Measurements from ENCODE around the gene PSMB3. TPM values are rescaled to one million over a fixed set of nuclear protein-coding genes. Genes with fewer than 3 reads are reported as not detected.
"Not testable (repeated sequence)": the region's sequence is repeated elsewhere in the genome, so short reads cannot be mapped to it uniquely, and the experiment has no call there.

PSMB3 gene
- total RNA-seq, 1 donor from 2014 or later: 106 TPM

DNA sequence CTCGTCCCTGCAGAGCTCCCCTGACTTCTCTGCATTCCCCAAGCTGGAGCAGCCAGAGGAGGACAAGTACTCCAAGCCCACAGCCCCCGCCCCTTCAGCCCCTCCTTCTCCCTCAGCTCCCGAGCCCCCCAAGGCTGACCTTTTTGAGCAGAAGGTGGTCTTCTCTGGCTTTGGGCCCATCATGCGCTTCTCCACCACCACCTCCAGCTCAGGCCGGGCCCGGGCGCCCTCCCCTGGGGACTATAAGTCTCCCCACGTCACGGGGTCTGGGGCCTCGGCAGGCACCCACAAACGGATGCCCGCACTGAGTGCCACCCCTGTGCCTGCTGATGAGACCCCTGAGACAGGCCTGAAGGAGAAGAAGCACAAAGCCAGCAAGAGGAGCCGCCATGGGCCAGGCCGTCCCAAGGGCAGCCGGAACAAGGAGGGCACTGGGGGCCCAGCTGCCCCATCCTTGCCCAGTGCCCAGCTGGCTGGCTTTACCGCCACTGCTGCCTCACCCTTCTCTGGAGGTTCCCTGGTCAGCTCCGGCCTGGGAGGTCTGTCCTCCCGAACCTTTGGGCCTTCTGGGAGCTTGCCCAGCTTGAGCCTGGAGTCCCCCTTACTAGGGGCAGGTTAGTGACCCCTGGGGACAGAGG lies 36.1 kb upstream of the PSMB3 start:
- DNase-seq: no peak

DNA sequence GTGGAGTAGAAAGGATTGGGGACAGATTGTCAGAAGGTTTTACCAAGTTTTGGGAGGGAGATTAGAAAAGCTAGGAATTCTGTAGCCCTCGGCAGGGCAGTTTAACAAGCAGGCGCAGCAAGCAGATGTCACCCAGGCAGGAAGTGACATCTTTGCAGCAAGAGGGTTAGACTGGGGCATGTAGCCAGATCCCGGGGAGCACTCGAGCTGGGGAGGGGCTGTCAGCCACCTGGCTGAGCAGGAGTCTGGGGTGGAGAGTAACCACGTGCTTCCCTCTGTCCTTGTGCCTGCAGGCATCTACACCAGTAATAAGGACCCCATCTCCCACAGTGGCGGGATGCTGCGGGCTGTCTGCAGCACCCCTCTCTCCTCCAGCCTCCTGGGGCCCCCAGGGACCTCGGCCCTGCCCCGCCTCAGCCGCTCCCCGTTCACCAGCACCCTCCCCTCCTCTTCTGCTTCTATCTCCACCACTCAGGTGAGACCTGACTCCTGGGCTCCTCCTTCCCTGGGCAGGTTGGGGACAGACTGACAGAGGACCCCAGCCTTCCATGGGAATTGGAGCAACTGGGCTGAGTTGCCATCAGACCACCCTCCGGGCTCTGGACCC lies 35.3 kb upstream of the PSMB3 start:
- DNase-seq: no peak

DNA sequence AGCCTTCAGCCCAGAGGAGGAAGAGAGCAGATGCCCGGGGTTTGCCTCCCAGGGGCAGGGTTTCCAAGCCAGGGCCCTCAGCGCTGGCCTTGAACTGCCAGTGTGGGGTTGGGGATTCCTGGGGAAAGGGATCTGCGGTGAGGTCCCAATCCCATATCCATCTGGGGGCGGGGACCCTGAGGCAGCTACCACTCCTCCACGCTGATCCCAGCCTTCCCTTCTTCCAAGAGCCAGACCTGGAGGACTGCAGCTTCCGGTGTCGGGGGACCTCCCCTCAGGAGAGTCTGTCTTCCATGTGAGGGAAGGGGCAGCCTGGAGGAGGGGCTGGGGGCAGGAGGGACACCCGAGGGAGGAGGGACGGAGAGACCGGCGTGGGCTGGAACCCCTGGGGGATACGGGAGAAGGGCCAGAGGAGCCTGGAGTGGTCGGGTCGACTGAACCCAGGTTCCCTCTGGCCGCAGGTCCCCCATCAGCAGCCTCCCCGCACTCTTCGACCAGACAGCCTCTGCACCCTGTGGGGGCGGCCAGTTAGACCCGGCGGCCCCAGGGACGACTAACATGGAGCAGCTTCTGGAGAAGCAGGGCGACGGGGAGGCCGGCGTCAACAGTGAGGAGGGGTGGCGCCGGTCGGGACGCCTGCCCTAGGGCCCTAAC lies 33.1 kb upstream of the PSMB3 start:
- no peak for DNase-seq

DNA sequence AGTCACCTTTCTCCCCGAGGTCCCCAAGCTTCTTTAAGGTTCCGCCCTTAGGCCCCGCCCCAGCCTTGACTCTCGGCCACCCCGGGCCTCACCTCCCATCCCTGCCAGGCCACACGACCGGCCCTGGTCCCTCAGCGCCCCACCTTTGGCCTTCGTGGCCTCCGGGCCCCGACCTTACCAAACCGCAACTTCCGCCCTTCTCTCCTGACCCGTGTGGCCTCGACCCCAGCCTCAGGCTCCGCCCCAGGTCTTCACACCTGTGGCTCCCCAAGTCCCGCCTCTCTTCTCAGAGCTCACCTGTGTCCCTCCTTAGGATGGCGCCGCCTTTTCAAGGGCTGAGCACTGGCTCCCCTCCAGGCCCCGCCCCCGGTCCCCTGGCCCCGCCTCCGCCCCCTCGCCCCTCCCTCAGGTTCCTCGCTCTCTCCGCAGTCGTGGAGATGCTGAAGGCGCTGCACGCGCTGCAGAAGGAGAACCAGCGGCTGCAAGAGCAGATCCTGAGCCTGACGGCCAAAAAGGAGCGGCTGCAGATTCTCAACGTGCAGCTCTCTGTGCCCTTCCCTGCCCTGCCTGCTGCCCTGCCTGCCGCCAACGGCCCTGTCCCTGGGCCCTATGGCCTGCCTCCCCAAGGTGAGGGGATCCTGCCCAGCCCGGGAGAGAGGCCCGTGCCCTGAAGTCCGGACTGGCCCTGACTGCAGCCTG lies 32.4 kb upstream of the PSMB3 start:
- no peak for DNase-seq

DNA sequence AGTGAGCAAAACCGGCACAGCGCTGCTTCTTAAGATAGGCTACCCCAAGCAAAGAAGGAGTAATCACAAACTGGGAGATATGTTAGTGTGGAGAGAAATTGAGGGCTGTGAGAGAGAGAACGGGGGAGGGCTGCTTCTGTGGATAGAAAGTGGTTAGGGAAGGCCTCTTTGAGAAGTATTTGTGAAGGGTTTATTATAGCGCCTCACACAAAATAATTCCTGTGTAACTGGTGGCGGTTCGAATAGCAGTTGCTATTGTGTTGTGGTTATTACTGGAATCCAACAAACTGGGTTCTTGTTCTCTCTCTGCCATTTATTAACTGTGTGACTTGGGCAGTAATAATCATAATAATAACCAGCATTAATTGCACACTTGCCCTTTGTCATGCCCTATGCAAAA lies 31.6 kb upstream of the PSMB3 start:
- DNase-seq: no peak

DNA sequence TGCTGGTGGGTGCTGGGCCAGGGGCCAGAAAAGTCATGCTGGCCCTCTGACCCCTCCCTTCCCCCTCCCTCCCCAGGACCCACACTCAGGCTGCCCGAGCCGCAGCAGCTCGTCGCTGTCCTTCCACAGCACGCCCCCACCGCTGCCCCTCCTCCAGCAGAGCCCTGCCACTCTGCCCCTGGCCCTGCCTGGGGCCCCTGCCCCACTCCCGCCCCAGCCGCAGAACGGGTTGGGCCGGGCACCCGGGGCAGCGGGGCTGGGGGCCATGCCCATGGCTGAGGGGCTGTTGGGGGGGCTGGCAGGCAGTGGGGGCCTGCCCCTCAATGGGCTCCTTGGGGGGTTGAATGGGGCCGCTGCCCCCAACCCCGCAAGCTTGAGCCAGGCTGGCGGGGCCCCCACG lies 30.7 kb upstream of the PSMB3 start:
- no peak for DNase-seq

DNA sequence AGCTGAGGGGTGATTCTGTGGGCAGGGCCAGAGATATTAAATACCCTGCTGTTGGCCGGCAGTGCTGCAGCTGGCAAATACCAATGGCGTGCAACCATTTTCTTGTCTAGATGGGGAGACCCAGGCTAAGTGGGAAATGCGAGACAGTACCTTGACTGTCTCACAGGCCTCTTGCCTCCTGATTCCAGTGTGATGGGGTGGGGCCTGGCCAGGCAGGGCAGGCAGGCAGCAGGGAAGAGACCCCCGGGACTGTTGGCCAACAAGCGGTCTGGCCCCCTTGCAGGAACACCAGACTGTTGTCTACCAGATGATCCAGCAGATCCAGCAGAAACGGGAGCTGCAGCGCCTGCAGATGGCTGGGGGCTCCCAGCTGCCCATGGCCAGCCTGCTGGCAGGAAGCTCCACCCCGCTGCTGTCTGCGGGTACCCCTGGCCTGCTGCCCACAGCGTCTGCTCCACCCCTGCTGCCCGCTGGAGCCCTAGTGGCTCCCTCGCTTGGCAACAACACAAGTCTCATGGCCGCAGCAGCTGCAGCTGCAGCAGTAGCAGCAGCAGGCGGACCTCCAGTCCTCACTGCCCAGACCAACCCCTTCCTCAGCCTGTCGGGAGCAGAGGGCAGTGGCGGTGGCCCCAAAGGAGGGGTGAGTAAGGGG lies 28.1 kb upstream of the PSMB3 start:
- DNase-seq: peak; percentile 20

DNA sequence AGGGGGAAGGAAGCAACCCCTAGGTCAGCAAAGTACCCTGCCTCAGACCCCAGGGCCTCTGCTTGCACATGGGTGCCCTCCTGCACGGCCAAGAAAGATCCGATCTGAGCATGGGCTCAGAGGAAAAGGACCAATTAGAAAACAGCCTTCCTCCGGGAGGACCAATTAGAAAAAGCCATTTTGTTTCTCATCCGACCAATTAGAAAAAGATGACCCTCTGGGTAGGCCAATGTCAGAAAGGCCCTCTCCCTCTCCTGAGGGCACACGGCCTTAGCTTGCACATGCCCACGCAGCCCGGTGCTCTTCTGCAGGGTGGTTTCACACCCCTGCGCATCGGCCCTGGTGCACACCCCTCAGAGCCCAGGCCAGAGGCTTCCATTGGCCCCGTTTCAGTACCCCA lies 27.5 kb upstream of the PSMB3 start:
- no peak for DNase-seq

DNA sequence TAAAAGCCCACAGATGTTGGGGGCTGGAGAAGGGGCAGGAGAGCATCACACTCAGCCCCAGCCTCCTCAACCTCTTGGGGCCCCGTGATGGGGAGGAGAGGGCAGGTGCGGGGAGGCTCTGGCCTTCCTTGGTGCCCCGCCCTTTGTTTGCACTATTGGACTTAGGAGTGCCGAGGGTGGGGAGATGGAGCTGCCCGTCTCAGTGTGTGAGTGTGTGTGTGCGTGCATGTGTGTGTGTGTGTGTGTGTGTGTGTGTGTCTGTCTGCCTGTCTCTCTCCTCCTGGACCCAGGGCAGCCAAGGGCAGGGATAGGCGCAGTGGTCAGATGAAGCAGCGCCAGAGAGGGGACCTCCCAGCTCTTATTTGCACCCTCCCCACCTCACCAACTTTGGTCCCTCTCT lies 26.4 kb upstream of the PSMB3 start:
- not testable (repeated sequence) for DNase-seq

DNA sequence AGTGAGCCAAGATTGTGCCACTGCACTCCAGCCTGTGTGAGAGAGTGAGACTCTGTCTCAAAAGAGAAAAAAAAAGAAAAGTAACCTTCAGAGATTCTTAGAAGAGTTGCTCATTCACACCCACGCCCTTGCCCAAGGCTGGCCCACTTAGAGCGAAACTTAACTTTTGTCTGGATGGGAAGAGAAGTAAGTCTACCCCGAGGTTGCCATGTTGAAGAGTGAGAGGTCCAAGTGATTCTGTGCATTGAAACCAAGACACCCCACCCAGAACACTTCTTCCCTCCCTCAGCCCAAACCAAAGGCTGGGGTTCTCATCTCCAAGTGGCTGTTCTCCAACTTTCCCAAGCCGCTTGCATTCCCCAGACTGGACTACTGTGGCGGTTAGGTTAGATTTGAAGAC lies 24.8 kb upstream of the PSMB3 start:
- no peak for DNase-seq

DNA sequence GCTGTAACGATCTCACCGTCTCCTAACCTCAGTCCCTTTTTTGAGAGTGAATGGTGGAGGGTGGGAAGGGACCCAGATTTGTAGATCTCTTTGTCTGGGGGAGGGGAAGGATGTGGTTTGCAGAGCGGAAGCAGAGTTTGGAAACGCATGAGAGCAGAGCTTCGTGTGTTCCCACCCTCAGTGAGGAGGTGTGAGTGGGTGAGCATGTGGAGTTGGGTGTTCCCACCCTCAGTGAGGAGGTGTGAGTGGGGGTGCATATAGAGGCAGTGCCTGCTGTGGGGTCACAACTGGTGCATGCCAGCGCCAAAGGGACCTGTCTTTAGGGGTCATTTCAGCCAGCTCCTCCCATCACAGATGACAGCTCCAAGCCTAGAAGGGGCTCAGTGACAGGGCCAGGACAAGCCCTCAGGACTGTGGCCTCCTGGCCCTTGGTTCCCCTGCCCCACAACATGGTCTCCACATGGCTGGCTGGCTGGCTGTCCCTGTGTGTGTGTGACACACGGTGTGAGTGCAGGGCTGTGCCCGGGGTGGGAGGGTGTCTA lies 24.2 kb upstream of the PSMB3 start:
- DNase-seq: no peak

DNA sequence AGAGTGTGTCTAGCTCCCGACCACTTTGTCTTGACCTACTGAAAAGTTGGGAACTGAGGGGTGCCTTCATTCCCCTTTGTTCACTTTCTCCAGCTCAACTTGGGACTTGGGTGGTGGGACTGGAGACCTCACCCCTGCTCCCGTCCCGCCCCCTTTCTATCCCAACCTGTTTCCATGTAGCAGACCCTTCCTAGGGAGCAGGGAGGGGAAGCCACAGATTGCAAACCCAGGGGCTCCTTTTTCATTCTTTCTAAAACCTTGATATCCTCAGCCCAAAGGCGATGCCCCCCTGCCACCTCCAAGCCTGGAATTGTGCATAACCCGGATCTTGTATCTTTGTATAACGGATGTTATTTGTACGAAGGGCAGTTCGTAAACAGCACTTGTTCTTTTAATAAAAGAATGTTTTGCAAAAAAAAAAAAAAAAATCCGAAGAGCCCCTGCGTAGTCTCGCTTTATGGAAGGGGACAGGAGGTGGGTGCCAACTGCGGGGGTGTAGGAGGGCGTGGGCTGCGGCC lies 23.1 kb upstream of the PSMB3 start:
- DNase-seq: peak; percentile 31

DNA sequence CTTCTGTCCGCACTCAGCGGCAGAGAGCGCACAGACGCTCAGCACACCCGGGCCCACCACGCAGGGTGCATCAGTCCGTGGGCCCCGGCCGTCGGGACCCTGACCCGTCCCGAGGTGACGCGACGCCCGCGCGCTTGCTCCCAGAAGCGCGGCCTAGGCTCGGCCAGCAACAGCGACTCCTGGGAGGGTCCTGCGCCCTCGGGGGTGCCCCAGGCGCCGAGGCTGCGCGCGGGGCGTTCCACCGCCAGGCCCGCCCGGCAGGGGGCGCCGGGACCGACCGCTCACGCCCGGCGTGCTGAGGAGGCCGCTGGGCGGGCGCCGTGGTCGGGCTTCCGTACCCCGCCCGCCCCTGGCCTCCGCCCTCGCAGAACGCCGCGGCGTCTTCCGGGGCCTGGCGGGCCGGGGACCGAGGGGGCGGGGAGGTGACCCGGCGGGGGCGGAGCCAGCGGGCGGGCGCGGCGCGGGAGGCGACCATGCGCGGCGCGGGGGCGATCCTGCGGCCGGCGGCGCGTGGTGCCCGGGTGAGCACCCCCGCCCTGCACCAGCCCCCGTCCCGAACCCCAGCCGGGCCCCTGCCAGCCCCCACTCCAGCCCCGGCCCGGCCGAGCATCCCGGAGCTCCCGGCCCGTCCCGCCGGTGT lies 22.5 kb upstream of the PSMB3 start, which contains the start of gene CISD3:
Gene CISD3, plus strand, starts transcription at position 456 of the 640 bp plus-strand sequence. Its CDS starts 18 bp downstream, at position 474.
- peak; percentile 68 for DNase-seq

DNA sequence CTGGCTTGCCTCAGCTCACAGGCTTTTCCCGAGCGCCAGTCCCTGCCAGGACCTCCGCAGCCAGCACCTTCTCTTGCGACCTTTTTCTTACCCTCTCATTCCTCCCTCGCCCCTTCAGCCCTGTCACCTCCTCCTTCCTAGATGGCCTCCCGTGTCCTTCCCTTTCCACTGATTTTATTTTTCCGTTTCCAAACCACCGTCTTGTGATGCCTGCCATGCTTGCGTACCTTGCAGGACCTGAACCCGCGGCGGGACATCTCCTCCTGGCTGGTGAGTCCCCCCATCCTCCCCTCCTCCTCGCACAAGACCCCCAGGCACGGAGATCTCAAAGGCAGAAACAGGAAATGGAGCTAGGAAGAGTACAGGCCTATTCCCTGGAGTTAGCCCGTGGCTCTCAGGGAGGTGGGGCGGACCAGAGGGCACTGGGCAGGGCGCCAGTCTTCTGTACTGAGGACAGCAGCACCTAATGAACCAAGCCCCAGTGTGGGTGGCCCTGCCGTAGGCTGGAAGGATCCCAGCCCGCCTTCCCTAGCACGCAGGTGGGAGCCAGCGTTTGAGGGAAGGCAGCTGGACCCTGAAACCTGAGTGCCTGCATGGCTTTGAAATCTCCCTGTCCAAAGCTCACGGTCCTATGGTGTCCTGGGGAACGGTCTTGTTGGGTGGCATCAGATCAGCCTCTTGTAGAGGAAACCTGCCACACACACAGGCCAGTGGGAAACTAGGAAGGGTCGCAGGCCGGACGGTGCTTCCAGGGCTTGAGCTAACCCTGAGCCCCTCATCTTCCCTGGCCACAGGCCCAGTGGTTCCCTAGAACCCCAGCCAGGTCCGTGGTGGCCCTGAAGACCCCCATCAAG lies 21.8 kb upstream of the PSMB3 start:
- DNase-seq: no peak

DNA sequence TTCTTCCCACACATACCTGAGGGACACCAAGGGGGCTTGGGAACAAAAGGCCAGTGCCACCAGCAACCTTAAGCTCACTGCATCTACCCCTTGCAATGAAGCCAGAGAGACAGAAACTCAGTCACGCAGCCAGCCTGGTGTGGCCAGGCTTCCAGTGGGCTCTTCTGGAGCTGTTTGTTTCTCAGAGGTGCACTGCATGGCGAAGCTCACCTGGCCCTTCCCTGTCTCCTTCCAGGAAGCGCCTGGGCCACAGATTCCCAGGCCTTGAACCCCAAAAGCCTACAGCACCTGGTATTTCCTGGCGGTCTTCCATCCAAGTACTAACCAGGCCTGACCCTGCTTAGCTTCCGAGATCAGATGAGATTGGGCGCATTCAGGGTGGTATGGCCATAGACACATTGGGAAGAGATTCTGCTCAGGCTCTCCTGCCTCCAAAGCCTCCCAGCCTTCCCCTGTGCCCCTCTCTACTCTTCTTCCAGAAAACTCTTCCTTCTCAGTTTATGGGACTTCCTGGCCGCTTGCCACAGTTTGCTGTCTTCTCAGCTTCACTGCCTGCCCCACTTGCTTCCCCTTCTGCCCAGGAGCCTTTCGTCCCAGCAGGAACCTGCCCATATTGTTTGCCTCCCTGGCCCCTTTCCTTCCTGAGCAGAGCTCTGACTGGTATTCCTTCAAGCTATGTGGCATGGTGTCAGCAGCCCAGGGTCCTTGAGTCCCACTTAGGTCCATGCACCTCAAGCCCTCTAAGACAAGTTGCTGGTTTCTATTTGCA lies 20.8 kb upstream of the PSMB3 start:
- DNase-seq: no peak

DNA sequence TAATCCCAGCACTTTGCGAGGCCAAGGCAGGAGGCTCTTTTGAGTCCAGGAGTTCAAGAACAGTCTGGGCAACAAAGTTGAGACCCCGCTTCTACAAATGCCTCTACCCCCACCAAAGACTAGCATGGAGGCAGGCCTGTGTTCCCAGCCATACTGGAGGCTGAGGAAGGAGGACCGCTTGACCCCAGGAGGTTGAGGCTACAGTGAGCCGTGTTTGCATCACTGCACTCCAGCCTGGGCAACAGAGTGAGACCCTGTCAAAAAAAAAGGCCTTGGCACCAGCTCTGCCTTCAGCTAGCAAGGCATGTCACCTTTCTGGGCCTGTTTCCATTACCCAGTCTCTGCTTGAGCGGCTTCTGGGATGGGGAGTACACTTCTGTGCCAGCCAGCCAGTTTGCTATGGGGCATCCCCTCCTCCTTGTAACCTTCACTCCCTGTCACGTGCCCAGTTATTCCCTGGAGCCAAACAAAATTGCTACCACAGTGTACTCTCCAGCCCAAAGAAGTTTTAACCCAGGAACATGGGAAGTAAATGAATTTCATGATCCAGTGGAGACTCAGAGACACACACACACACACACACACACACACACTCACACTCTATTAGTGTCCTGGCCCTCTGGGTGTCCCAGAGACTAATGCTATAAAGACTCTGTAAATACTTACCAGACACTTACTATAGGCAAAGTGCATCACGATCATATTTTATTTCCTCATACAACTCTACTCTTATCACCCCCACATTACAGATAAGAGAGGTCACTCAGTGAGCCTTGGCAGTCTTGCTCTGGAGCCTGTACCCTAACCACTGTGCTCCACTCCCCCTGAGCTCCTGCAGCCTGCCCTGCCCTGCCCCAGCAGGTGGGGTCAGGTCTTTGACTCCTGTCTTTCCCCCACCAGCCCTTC lies 19.9 kb upstream of the PSMB3 start:
- DNase-seq: no peak

DNA sequence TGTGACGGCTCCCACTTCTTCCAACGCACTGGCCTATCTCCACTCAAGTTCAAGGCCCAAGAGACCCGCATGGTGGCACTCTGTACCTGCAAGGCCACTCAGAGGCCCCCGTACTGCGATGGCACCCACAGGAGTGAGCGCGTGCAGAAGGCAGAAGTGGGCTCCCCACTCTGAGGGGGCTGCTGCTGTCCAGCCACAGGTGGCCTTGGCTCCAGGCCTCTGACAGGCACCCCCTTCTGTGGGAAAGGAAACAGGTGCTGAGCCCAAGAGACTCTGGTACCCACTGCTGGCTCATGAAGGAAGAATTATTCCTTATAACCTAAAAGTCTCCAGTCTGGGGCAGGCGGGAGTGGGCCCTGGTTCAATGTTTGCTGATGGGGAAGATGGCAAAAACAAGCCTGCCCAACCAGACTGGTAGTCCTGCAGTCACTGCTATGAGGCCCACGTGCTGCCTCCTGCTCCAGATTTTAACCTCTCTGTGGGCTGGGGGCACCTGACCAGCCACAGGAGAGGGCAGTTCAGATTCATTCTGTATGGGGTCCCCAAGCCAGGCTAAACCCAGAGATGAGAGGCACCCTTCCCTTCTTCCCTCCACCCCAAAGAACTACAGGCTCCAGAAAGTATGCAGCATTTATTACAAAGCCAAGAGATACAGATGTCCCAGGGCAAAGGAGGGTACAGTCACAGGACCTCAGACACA lies 19.1 kb upstream of the PSMB3 start:
- DNase-seq: no peak
